Measurements from ENCODE around the gene TPRX2. TPM values are rescaled to one million over a fixed set of nuclear protein-coding genes. Genes with fewer than 3 reads are reported as not detected.

TPRX2 gene
- total and polyA plus RNA-seq, 2 of the 8 experiments (the other 6 are each of a cell fraction or from before 2014, with no cell fraction given) = not detected

DNA sequence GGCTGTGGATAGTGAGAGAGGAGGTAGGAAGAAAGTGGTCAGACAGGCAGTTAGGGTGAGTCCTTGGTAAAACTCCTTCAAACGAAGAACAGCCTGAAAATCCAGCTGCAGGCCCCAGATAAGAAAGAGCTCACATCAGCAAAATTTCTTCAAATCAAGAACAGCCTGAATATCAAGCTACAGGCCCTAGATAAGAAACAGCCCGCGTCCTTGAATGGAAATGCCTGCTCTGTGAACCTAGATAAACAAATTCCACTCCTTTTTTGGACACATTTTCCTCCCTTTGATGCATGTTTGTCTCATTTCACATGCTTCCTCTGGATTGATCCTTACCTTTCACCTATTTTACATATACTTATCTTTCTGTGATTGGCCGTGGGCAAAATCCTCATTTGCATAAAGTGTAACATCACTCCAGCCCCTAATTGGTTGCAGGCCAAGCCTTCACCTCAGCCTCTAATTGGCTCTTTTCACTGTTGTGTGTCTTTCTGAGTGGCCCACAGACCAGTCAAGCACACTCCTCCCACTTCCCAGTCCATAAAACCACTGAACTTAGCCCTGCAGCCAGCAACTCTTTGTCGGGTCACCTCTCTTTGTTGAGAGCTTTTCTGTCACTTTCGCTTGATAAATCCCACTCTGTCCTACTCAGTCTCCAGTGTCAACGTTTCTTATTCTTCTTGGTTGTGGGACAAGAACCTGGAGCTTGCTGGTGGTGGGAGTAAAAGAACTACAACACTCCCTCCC is 33.1 kb downstream of the TPRX2 start (continued):
- TF ChIP-seq RXRA (IDR thresholded peaks at IDR 0.05; ENCODE audit: insufficient read depth, low read depth, low read length) (no peak), RFX5 (IDR thresholded peaks at IDR 0.05; ENCODE audit: borderline replicate concordance, low read depth, low read length) (no peak), PHF8 (conservative IDR thresholded peaks at IDR 0.05; ENCODE audit: low read depth, low read length) (no peak), CEBPB (IDR thresholded peaks at IDR 0.05; ENCODE audit: low read depth, low read length) (no peak), TEAD4 (IDR thresholded peaks at IDR 0.05; ENCODE audit: low read depth, low read length) (no peak), JUND (IDR thresholded peaks at IDR 0.05; ENCODE audit: low read length) (no peak), RBBP5 (IDR thresholded peaks at IDR 0.05; ENCODE audit: borderline replicate concordance, low read depth, low read length) (no peak), KDM5A (IDR thresholded peaks at IDR 0.05; ENCODE audit: low read length) (no peak), TAF7 (optimal IDR thresholded peaks at IDR 0.05; ENCODE audit: borderline replicate concordance, low read depth, low read length) (no peak), POU5F1 (IDR thresholded peaks at IDR 0.05; ENCODE audit: low read depth, low read length) (no peak), CTBP2 (IDR thresholded peaks at IDR 0.05; ENCODE audit: borderline replicate concordance, insufficient read depth, insufficient read length, low read length) (no peak), TCF12 (IDR thresholded peaks at IDR 0.05; ENCODE audit: low read depth, low read length) (no peak), BCL11A (IDR thresholded peaks at IDR 0.05; ENCODE audit: low read depth in 2 of 2, low read length in 2 of 2) (no peak)
- TF ChIP-seq, protein P1, sequence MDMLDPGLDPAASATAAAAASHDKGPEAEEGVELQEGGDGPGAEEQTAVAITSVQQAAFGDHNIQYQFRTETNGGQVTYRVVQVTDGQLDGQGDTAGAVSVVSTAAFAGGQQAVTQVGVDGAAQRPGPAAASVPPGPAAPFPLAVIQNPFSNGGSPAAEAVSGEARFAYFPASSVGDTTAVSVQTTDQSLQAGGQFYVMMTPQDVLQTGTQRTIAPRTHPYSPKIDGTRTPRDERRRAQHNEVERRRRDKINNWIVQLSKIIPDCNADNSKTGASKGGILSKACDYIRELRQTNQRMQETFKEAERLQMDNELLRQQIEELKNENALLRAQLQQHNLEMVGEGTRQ (IDR thresholded peaks at IDR 0.05; ENCODE audit: low read length) = no peak

Measured in H1 (cell line).